ENCODE results near the gene HMOX1.

Gene HMOX1

DNA sequence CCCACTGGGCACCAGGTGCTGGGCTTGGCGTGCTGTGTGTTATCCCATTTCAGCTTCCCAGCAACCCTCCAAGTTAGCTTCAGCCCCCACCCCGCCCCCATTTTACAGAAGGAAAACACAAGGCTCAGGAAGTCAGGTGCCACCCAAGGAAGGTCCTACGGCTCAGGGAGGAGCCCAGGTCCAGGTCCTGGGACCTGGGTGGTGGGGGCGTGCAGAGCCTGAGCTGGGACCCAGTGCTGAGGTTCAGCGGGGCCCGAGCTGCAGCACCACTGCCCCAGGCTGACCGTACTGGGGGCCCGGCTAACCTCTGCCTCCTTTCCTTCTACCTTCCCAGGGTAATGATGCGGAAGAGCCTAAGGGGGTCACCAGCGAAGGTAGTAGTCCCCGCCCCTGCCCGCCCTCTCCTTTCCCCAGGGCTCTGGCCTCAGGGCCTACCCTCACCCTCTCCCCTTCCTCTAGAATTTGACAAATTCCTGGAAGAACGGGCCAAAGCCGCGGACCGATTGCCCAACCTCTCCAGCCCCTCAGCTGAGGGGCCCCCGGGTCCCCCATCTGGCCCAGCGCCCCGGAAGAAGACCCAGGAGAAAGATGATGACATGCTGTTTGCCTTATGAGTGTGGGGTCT lies 34.2 kb upstream of the HMOX1 start:
- DNase-seq (ENCODE audit: low spot score) = no peak
- TF ChIP-seq CTCF (IDR thresholded peaks at IDR 0.05) = no peak
- H3K27ac ChIP-seq = no peak overlapping the region
- H3K4me3 ChIP-seq = no peak overlapping the region

- TF ChIP-seq CTCF (IDR thresholded peaks at IDR 0.05) = no peak
- no peak for DNase-seq (ENCODE audit: low spot score)
- H3K27ac ChIP-seq = no peak overlapping the region
- H3K4me3 ChIP-seq = no peak overlapping the region
These were observed 33.4 kb upstream of the HMOX1 start for GRCh38 chr22:35347462-35347861.

GRCh38 chr22:35348026-35348590 lies 32.8 kb upstream of the HMOX1 start:
- DNase-seq (ENCODE audit: low spot score) = no peak
- Histone ChIP-seq H3K4me3 (no peak overlapping the region), H3K27ac (no peak overlapping the region)
- TF ChIP-seq CTCF (IDR thresholded peaks at IDR 0.05) = no peak

GRCh38 chr22:35348703-35349102 lies 32.2 kb upstream of the HMOX1 start:
- Histone ChIP-seq H3K27ac (no peak overlapping the region), H3K4me3 (no peak overlapping the region)
- no peak for DNase-seq (ENCODE audit: low spot score)
- TF ChIP-seq CTCF (IDR thresholded peaks at IDR 0.05) = no peak

- H3K27ac ChIP-seq = no peak overlapping the region
- no peak for DNase-seq (ENCODE audit: low spot score)
- H3K4me3 ChIP-seq = no peak overlapping the region
- TF ChIP-seq CTCF (IDR thresholded peaks at IDR 0.05) = no peak
These were observed 31.6 kb upstream of the HMOX1 start for GRCh38 chr22:35349368-35349703.

DNA sequence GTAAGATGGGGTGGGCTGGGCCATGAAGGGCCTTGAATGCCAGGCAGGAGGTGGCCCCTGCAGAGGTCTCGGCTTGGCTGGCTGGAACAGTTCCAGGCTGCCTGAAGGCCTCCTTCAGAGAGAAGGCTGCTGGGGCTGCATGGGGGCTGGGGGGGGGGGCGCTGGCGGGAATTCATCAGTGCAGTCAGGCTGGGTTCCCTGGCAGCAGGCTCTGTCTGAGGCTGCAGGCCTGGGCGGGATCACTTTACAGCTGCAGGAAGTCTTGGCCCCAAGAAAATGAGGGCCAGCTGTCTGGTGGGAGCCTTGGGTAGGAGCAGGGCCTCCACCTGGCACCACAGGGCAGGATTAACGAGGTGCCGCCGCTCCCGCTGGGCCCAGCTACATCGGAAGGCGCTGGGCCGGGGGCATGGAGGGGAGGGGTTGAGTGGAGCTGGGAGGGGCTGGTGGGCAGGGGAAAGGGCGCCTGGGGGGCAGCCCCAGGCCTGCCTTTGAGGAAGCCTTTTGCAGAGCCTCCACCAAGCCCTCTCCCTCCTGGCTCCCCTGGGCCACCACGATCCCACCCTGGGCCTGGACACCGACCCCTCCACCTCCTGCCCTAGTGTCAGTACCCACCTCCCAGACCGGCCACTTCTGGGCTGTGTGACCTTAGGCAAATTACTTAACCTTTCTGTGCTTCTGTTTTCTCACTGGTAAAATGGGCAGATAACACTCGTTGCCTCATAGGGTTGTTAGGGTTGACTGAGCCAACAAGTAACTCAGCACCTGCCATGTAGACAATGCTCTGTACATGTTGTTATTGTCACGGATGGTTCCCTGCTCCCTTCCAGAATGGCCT lies 31.0 kb upstream of the HMOX1 start:
- no peak for TF ChIP-seq CTCF (IDR thresholded peaks at IDR 0.05)
- Histone ChIP-seq H3K27ac (peak overlapping the region in 1 of 2 donors; percentile 75), H3K4me3 (no peak overlapping the region)
- DNase-seq (ENCODE audit: low spot score) = no peak

All from coronary artery (tissue), 2 donors.